ENCODE data around the gene ARHGEF9. TPM values are rescaled to one million over a fixed set of nuclear protein-coding genes. Genes with fewer than 3 reads are reported as not detected.
"Not testable (repeated sequence)": the region's sequence is repeated elsewhere in the genome, so short reads cannot be mapped to it uniquely, and the experiment has no call there.

The ARHGEF9 gene
- 7.5 and 8.0 TPM in 2 replicates for total RNA-seq (2014; rRNA removed; shearing (Covaris generic))

GRCh38 chrX:63784902-63785707 is at the start of gene ARHGEF9:
Gene ARHGEF9, minus strand, starts transcription at chrX:63785214. Its CDS starts 69 bp downstream, at chrX:63785145.
- no peak for DNase-seq (ENCODE audit: low spot score)

- not testable (repeated sequence) for DNase-seq (ENCODE audit: low spot score)
Observed at GRCh38 chrX:63825446-63825845, 40.4 kb upstream of the ARHGEF9 start.

GRCh38 chrX:63818156-63818555 is 33.1 kb upstream of the ARHGEF9 start:
- DNase-seq (ENCODE audit: low spot score) = no peak

- no peak for DNase-seq (ENCODE audit: low spot score)
Observed at GRCh38 chrX:63817696-63818095, 32.7 kb upstream of the ARHGEF9 start.

GRCh38 chrX:63812823-63813222 is 27.8 kb upstream of the ARHGEF9 start:
- no peak for DNase-seq (ENCODE audit: low spot score)

GRCh38 chrX:63810746-63811145 is 25.7 kb upstream of the ARHGEF9 start:
- no peak for DNase-seq (ENCODE audit: low spot score)

- DNase-seq (ENCODE audit: low spot score) = no peak
Observed at GRCh38 chrX:63809173-63809572, 24.2 kb upstream of the ARHGEF9 start.

- DNase-seq (ENCODE audit: low spot score) = not testable (repeated sequence)
Observed at GRCh38 chrX:63795406-63795805, 10.4 kb upstream of the ARHGEF9 start.

- DNase-seq (ENCODE audit: low spot score) = no peak
Observed at GRCh38 chrX:63785708-63786040, 660 bp upstream of the ARHGEF9 start.

- DNase-seq (ENCODE audit: low spot score) = no peak
Observed at GRCh38 chrX:63784346-63784901, 590 bp downstream of the ARHGEF9 start.

- no peak for DNase-seq (ENCODE audit: low spot score)
Observed at GRCh38 chrX:63782515-63782914, 2.5 kb downstream of the ARHGEF9 start.

GRCh38 chrX:63768760-63769159 is 16.3 kb downstream of the ARHGEF9 start:
- no peak for DNase-seq (ENCODE audit: low spot score)

- no peak for DNase-seq (ENCODE audit: low spot score)
Observed at GRCh38 chrX:63765712-63766111, 19.3 kb downstream of the ARHGEF9 start.

- DNase-seq (ENCODE audit: low spot score) = peak; percentile 27
Observed at GRCh38 chrX:63764946-63765345, 20.1 kb downstream of the ARHGEF9 start.

GRCh38 chrX:63761639-63762038 is 23.4 kb downstream of the ARHGEF9 start:
- no peak for DNase-seq (ENCODE audit: low spot score)

GRCh38 chrX:63758011-63758410 is 27.0 kb downstream of the ARHGEF9 start:
- DNase-seq (ENCODE audit: low spot score) = no peak

GRCh38 chrX:63755892-63756291 is 29.1 kb downstream of the ARHGEF9 start:
- no peak for DNase-seq (ENCODE audit: low spot score)

GRCh38 chrX:63754860-63755579 is 30.0 kb downstream of the ARHGEF9 start:
- peak; percentile 84 for DNase-seq (ENCODE audit: low spot score)

- peak; percentile 2 for DNase-seq (ENCODE audit: low spot score)
Observed at GRCh38 chrX:63754136-63754859, 30.7 kb downstream of the ARHGEF9 start.

GRCh38 chrX:63751481-63751880 is 33.5 kb downstream of the ARHGEF9 start:
- no peak for DNase-seq (ENCODE audit: low spot score)

GRCh38 chrX:63750811-63751210 is 34.2 kb downstream of the ARHGEF9 start:
- DNase-seq (ENCODE audit: low spot score) = no peak

- no peak for DNase-seq (ENCODE audit: low spot score)
Observed at GRCh38 chrX:63747331-63747730, 37.7 kb downstream of the ARHGEF9 start.
